Body of pancreas (tissue), 4 donors: Measurements from ENCODE around the gene AQP5. TPM values are rescaled to one million over a fixed set of nuclear protein-coding genes. Genes with fewer than 3 reads are reported as not detected.

Experiments
- ATAC-seq: fragments of 150-250 bp; one replicate; pipeline ENCODE4 v1.9.1; 2016
- DNase-seq, 4 donors: peaks; one replicate each; pipeline ENCODE4 v3.0.0-alpha.2; 2019
- H3K27ac ChIP-seq, 4 donors: fragments of 200-600 bp; sonication (generic); 1 replicate in 3 of 4; 2 replicates in 1 of 4; pipeline versions ENCODE4 v1.5.1 to v1.6.1; 2016 to 2019; ENCODE audit warnings: mild to moderate bottlenecking in 1 of 4, mixed read lengths in 1 of 4, moderate library complexity in 1 of 4
- H3K27me3 ChIP-seq, 2 donors: fragments of 200-600 bp; sonication (generic); one replicate each; pipeline ENCODE4 v1.6.0; 2016; ENCODE audit warnings: mild to moderate bottlenecking in 1 of 2
- H3K36me3 ChIP-seq, 2 donors: fragments of 200-600 bp; sonication (generic); replicated peaks in 1 of 2; 2 replicates each; pipeline ENCODE4 v1.5.1; 2016; ENCODE audit warnings: low read depth in 2 of 2; ENCODE audit not compliant: insufficient read depth in 1 of 2
- H3K4me1 ChIP-seq: fragments of 200-600 bp; sonication (generic); one replicate; pipeline ENCODE4 v1.6.0; 2016
- H3K4me3 ChIP-seq, 2 donors: fragments of 200-600 bp; sonication (generic); 1 replicate in 1 of 2; 2 replicates in 1 of 2; pipeline ENCODE4 v1.5.1; 2016 to 2019
- H3K9me3 ChIP-seq, 3 donors: fragments of 200-600 bp; sonication (generic); 1 replicate in 2 of 3; 2 replicates in 1 of 3; pipeline ENCODE4 v1.5.1; 2016
- POLR2A ChIP-seq, 3 donors: fragments of 450-650 bp; IDR thresholded peaks; one replicate each; pipeline ENCODE4 v1.6.1; 2016; ENCODE audit warnings: antibody characterized with exemption in 3 of 3, mild to moderate bottlenecking in 2 of 3
- WGBS, 2 donors: methylation state at CpG; one replicate each; pipeline ENCODE4 v1.1.5; 2017; 5-methylcytosine and 5-hydroxymethylcytosine counted together
- intact Hi-C: fragments of 100-400 bp; cut with DNase I; formaldehyde crosslinking; loops from one replicate; pipeline ENCODE4 v1.15.1; 2023
- total RNA-seq, 2 donors: library from RNA; depleted of rRNA; stranded (reverse); fragments of >200 nt; gene quantifications; one replicate each; pipeline ENCODE4 v1.1.0, GENCODE V29; 2016
- TF ChIP-seq, protein P1 (sequence below), 7 experiments: fragments of 450-650 bp in 4 of 7; fragments of 200-600 bp in 3 of 7; sonication (generic) in 3 of 7; IDR thresholded peaks; one replicate each; pipeline ENCODE4 v1.5.1; 2016 to 2019; ENCODE audit warnings: antibody characterized with exemption in 7 of 7

Gene AQP5
- total RNA-seq, 2 donors from 2014 or later, result 1.3 to 2.1 TPM

GRCh38 chr12:50006754-50007442, 45.2 kb downstream of the AQP5 start:
- Histone ChIP-seq H3K36me3 (no peaks in the 10 kb centered on the region), H3K27me3 (no peaks in the 10 kb centered on the region), H3K9me3 (no peaks in the 10 kb centered on the region), H3K4me3 (no peak overlapping the region), H3K27ac (no peak overlapping the region), H3K4me1 (no peaks in the 10 kb centered on the region)
- ATAC-seq, result no peak
- intact Hi-C loops, result no loop called here
- DNase-seq, result no peak
- no peak for TF ChIP-seq POLR2A (IDR thresholded peaks at IDR 0.05)
- TF ChIP-seq, protein P1, sequence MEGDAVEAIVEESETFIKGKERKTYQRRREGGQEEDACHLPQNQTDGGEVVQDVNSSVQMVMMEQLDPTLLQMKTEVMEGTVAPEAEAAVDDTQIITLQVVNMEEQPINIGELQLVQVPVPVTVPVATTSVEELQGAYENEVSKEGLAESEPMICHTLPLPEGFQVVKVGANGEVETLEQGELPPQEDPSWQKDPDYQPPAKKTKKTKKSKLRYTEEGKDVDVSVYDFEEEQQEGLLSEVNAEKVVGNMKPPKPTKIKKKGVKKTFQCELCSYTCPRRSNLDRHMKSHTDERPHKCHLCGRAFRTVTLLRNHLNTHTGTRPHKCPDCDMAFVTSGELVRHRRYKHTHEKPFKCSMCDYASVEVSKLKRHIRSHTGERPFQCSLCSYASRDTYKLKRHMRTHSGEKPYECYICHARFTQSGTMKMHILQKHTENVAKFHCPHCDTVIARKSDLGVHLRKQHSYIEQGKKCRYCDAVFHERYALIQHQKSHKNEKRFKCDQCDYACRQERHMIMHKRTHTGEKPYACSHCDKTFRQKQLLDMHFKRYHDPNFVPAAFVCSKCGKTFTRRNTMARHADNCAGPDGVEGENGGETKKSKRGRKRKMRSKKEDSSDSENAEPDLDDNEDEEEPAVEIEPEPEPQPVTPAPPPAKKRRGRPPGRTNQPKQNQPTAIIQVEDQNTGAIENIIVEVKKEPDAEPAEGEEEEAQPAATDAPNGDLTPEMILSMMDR (IDR thresholded peaks at IDR 0.05), result no peak
- 84 to 96% methylated on average over 1 of the region's 1 CpG for WGBS, 2 donors

- Histone ChIP-seq H3K4me3 (no peak overlapping the region), H3K27me3 (no peaks in the 10 kb centered on the region), H3K27ac (no peak overlapping the region), H3K36me3 (no peaks in the 10 kb centered on the region), H3K9me3 (no peaks in the 10 kb centered on the region), H3K4me1 (no peaks in the 10 kb centered on the region)
- intact Hi-C loops, result no loop called here
- TF ChIP-seq, protein P1 (IDR thresholded peaks at IDR 0.05), result no peak
- no peak for TF ChIP-seq POLR2A (IDR thresholded peaks at IDR 0.05)
- WGBS, 2 donors, result 81 to 97% methylated on average over 2 of the region's 2 CpGs
- DNase-seq (no peak), ATAC-seq (no peak)
These were observed 51.9 kb downstream of the AQP5 start for GRCh38 chr12:50013361-50014147.

DNA sequence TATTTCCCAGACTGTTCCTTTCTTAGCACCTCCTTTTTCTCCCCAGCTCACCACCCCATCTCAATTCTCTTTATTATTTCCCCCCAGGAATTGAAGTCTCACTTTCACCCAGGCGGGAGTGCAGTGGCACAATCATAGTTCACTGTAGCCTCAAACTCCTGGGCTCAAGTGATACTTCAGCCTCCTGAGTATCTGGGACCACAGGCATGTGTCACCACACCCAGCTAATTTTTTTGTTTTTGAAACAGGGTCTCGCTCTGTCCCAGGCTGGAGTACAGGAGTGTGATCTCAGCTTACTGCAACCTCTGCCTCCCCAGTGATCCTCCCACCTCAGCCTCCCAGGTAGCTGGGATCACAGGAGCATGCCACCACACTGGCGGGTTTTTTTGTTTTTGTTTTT, 52.7 kb downstream of the AQP5 start:
- Histone ChIP-seq H3K9me3 (no peaks in the 10 kb centered on the region), H3K4me1 (no peaks in the 10 kb centered on the region), H3K4me3 (no peak overlapping the region), H3K27me3 (no peaks in the 10 kb centered on the region), H3K27ac (no peak overlapping the region), H3K36me3 (no peaks in the 10 kb centered on the region)
- TF ChIP-seq, protein P1 (IDR thresholded peaks at IDR 0.05), result no peak
- no peak for TF ChIP-seq POLR2A (IDR thresholded peaks at IDR 0.05)
- ATAC-seq (no peak), DNase-seq (no peak)
- intact Hi-C loops, result no loop called here
- WGBS, 2 donors, result 93 to 96% methylated on average over 3 of the region's 3 CpGs

Other genes with a start within 250 kb of the AQP5 start
- gene TMBIM6, start 220.3 kb upstream of the AQP5 start, total RNA-seq, result 100 to 1,000 TPM; 234 to 256 TPM
- 10 to 100 TPM; 10.1 to 13.2 TPM for gene NCKAP5L, start 133.5 kb upstream of the AQP5 start, total RNA-seq
- gene BCDIN3D, start 118.8 kb upstream of the AQP5 start, total RNA-seq, result 1 to 10 TPM; 1.3 to 3.6 TPM
- gene FAIM2, start 58.0 kb upstream of the AQP5 start, total RNA-seq, result 1 to 10 TPM; 1.0 to 4.9 TPM
- not detected for gene AQP2, start 11.1 kb upstream of the AQP5 start, total RNA-seq
- not detected for gene AQP6, start 11.1 kb downstream of the AQP5 start, total RNA-seq
- 1 to 10 TPM; 3.9 to 4.6 TPM for gene RACGAP1, start 63.6 kb downstream of the AQP5 start, total RNA-seq
- gene ASIC1, start 95.7 kb downstream of the AQP5 start, total RNA-seq, result under 1 TPM; 0.52 to 0.99 TPM
- 10 to 100 TPM; 34.2 to 52.7 TPM for gene SMARCD1, start 123.5 kb downstream of the AQP5 start, total RNA-seq
- 100 to 1,000 TPM in 1 of 2 donors, 1 to 10 TPM in 1; 7.0 to 232 TPM for gene GPD1, start 142.1 kb downstream of the AQP5 start, total RNA-seq
- 10 to 100 TPM; 14.5 to 47.8 TPM for gene COX14, start 150.4 kb downstream of the AQP5 start, total RNA-seq
- 10 to 100 TPM; 17.8 to 20.2 TPM for gene CERS5, start 205.5 kb downstream of the AQP5 start, total RNA-seq